Cardiac muscle cell (in vitro differentiated cells and primary cell): ENCODE data around the gene MICALL2. TPM values are rescaled to one million over a fixed set of nuclear protein-coding genes. Genes with fewer than 3 reads are reported as not detected.

ENCODE experiments used
- DNase-seq, 2 donors: peaks; one replicate each; pipeline versions ENCODE4 v3.0.0 to v3.0.0-alpha.2; 2010 to 2017; ENCODE audit warnings: low read depth in 1 of 2, low spot score in 1 of 2
- H3K27ac ChIP-seq: fragments of 200-600 bp; sonication (generic); 2 replicates; pipeline ENCODE4 v1.5.1; 2016
- H3K27me3 ChIP-seq: fragments of 200-600 bp; sonication (generic); 2 replicates; pipeline ENCODE4 v1.6.0; 2016; ENCODE audit warnings: control low read depth
- H3K36me3 ChIP-seq: fragments of 200-600 bp; sonication (generic); 2 replicates; pipeline ENCODE4 v1.5.1; 2016; ENCODE audit warnings: control low read depth
- H3K4me1 ChIP-seq: fragments of 200-600 bp; sonication (generic); 2 replicates; pipeline ENCODE4 v1.8.1; 2017; ENCODE audit warnings: low read depth, mild to moderate bottlenecking, mixed run types
- H3K4me3 ChIP-seq: fragments of 200-600 bp; sonication (generic); 2 replicates; pipeline ENCODE4 v1.5.1; 2016; ENCODE audit warnings: mild to moderate bottlenecking
- H3K9me3 ChIP-seq: fragments of 200-600 bp; sonication (generic); 2 replicates; pipeline ENCODE4 v1.5.1; 2017; ENCODE audit warnings: low read depth, mild to moderate bottlenecking, control low read depth
- CTCF ChIP-seq: IDR thresholded peaks from 2 replicates; pipeline ENCODE4 v1.5.1; 2012; ENCODE audit warnings: low read depth, mild to moderate bottlenecking, low read length
- polyA plus RNA-seq: library from polyadenylated mRNA; unstranded; fragments of >200 nt; fragmentation: Nextera tagmentation; extraction: Ambion mirVana; gene quantifications from 2 replicates; pipeline ENCODE4 v1.2.1, GENCODE V29; 2016
- total RNA-seq: library from RNA; depleted of rRNA; stranded (reverse); fragments of >200 nt; gene quantifications from 2 replicates; pipeline ENCODE4 v1.2.3, GENCODE V29; 2016

Gene MICALL2
- total and polyA plus RNA-seq, 2 experiments from 2014 or later = 19.5 to 22.0 TPM

- H3K4me1 ChIP-seq = no peaks in the 10 kb centered on the region
- peaks cover 68% of the 10 kb centered on the region for H3K27me3 ChIP-seq
- TF ChIP-seq CTCF = no peak
These were observed 58.3 kb downstream of the MICALL2 start for GRCh38 chr7:1401011-1401410.

GRCh38 chr7:1400371-1400770 is 58.9 kb downstream of the MICALL2 start:
- TF ChIP-seq CTCF = no peak
- Histone ChIP-seq H3K27me3 (peaks cover 66% of the 10 kb centered on the region), H3K36me3 (no peaks in the 10 kb centered on the region), H3K9me3 (no peaks in the 10 kb centered on the region), H3K4me1 (no peaks in the 10 kb centered on the region), H3K27ac (no peak overlapping the region), H3K4me3 (no peak overlapping the region)
- DNase-seq = no peak

More at GRCh38 chr7:1401011-1401410, 58.3 kb downstream of the MICALL2 start:
- Histone ChIP-seq H3K9me3 (no peaks in the 10 kb centered on the region), H3K36me3 (no peaks in the 10 kb centered on the region), H3K27ac (no peak overlapping the region), H3K4me3 (no peak overlapping the region)
- DNase-seq = no peak

GRCh38 chr7:1397491-1398327 is 61.6 kb downstream of the MICALL2 start:
- no peak for TF ChIP-seq CTCF
- no peaks in the 10 kb centered on the region for H3K36me3 ChIP-seq
- no peak overlapping the region for H3K27ac ChIP-seq
- no peak overlapping the region for H3K4me3 ChIP-seq
- peaks cover 39% of the 10 kb centered on the region for H3K27me3 ChIP-seq
- H3K9me3 ChIP-seq = no peaks in the 10 kb centered on the region
- H3K4me1 ChIP-seq = no peaks in the 10 kb centered on the region
- peak in 1 of 2 donors; percentile 79 for DNase-seq

GRCh38 chr7:1396195-1396594 is 63.1 kb downstream of the MICALL2 start:
- Histone ChIP-seq H3K27ac (no peak overlapping the region), H3K36me3 (no peaks in the 10 kb centered on the region)

More at GRCh38 chr7:1396195-1396594, 63.1 kb downstream of the MICALL2 start:
- Histone ChIP-seq H3K4me1 (no peaks in the 10 kb centered on the region), H3K9me3 (no peaks in the 10 kb centered on the region), H3K27me3 (peaks cover 24% of the 10 kb centered on the region), H3K4me3 (no peak overlapping the region)
- no peak for DNase-seq
- no peak for TF ChIP-seq CTCF
